B cell (primary cell): ENCODE measurements around the gene AXIN2. TPM values are rescaled to one million over a fixed set of nuclear protein-coding genes. Genes with fewer than 3 reads are reported as not detected.

Experiments
- ATAC-seq: fragments of 200-7000 bp; cut with Tn5 transposase; one replicate; pipeline ENCODE4 v1.10.0; 2021; ENCODE audit warnings: low read depth, mild to moderate bottlenecking, moderate number of reproducible peaks, moderate library complexity
- CTCF ChIA-PET: fragments of 350-600 bp; sonication (Branson Sonifier 250); formaldehyde crosslinking; loops from one replicate; lab custom pipeline; 2021; ENCODE audit warnings: antibody characterized with exemption, inconsistent platforms; lab: Charles Lee
- POLR2A ChIA-PET: fragments of 350-600 bp; sonication (Branson Sonifier 250); formaldehyde crosslinking; loops from one replicate; lab custom pipeline; 2021; ENCODE audit warnings: antibody characterized with exemption; lab: Charles Lee
- DNase-seq: peaks from one replicate; pipeline ENCODE4 v3.0.0; 2013
- H2AFZ ChIP-seq: 2 replicates; pipeline ENCODE4 v1.6.1; 2012; ENCODE audit warnings: mild to moderate bottlenecking, low read depth, low read length; ENCODE audit not compliant: insufficient read depth, poor library complexity, severe bottlenecking
- H3K27ac ChIP-seq, 2 donors: 1 replicate in 1 of 2; 2 replicates in 1 of 2; pipeline ENCODE4 v1.5.1; 2012 to 2013; ENCODE audit warnings: low read length in 2 of 2, mild to moderate bottlenecking in 2 of 2, moderate library complexity in 1 of 2
- H3K27me3 ChIP-seq, 4 experiments: fragments of 200-600 bp in 1 of 4; sonication (generic) in 1 of 4; replicated peaks in 1 of 4; 1 replicate in 2 of 4; 2 replicates in 2 of 4; pipeline versions ENCODE4 v1.6.1 to v1.7.0; 2013 to 2016; ENCODE audit warnings: low read length in 3 of 4, mild to moderate bottlenecking in 2 of 4, mixed read lengths in 1 of 4, moderate library complexity in 1 of 4; ENCODE audit not compliant: insufficient read depth in 4 of 4, control insufficient read depth in 3 of 4; ENCODE audit errors: control extremely low read depth in 1 of 4
- H3K36me3 ChIP-seq, 2 experiments: replicated peaks in 1 of 2; 1 replicate in 1 of 2; 2 replicates in 1 of 2; pipeline versions ENCODE4 v1.6.1 to v1.7.1; 2013; ENCODE audit warnings: low read length in 1 of 2; ENCODE audit not compliant: insufficient read depth in 2 of 2, control insufficient read depth in 1 of 2; ENCODE audit errors: control extremely low read depth in 1 of 2, extremely low read depth in 1 of 2
- H3K4me1 ChIP-seq, 2 donors: fragments of 200-600 bp in 1 of 2; sonication (generic) in 1 of 2; 1 replicate in 1 of 2; 2 replicates in 1 of 2; pipeline versions ENCODE4 v1.5.1 to v1.6.1; 2013 to 2017; ENCODE audit warnings: low read length in 2 of 2; ENCODE audit not compliant: control insufficient read depth in 2 of 2, insufficient read depth in 2 of 2
- H3K4me2 ChIP-seq: replicated peaks from 2 replicates; pipeline ENCODE3; 2012; ENCODE audit warnings: mild to moderate bottlenecking, low read depth, low read length; ENCODE audit not compliant: poor library complexity, severe bottlenecking
- H3K4me3 ChIP-seq, 5 experiments: fragments of 200-600 bp in 1 of 5; sonication (generic) in 1 of 5; 1 replicate in 3 of 5; 2 replicates in 2 of 5; pipeline versions ENCODE4 v1.5.1 to v1.7.0; 2011 to 2016; ENCODE audit warnings: low read length in 4 of 5, mild to moderate bottlenecking in 4 of 5, low read depth in 2 of 5, control low read depth in 1 of 5, moderate library complexity in 1 of 5; ENCODE audit not compliant: insufficient read depth in 1 of 5; ENCODE audit errors: control extremely low read depth in 1 of 5, extremely low read depth in 1 of 5
- H3K79me2 ChIP-seq: fragments of 200-600 bp; sonication (generic); one replicate; pipeline ENCODE4 v1.6.0; 2016; ENCODE audit warnings: low read length; ENCODE audit not compliant: control insufficient read depth, insufficient read depth
- H3K9ac ChIP-seq: fragments of 200-600 bp; sonication (generic); 2 replicates; pipeline ENCODE4 v1.6.1; 2017; ENCODE audit warnings: mild to moderate bottlenecking, low read length, moderate library complexity
- H3K9me3 ChIP-seq, 3 donors: one replicate each; pipeline versions ENCODE4 v1.6.1 to v1.7.1; 2013; ENCODE audit warnings: low read length in 2 of 3; ENCODE audit not compliant: control insufficient read depth in 2 of 3, insufficient read depth in 1 of 3; ENCODE audit errors: control extremely low read depth in 1 of 3
- H4K20me1 ChIP-seq: 2 replicates; pipeline ENCODE4 v1.6.0; 2012; ENCODE audit warnings: mild to moderate bottlenecking, low read length; ENCODE audit not compliant: insufficient read depth, control insufficient read depth, poor library complexity, severe bottlenecking
- H3K27ac Mint-ChIP-seq: one replicate; pipeline ENCODE4 v1.8.0; 2021; ENCODE audit warnings: mixed read lengths
- H3K27me3 Mint-ChIP-seq: one replicate; pipeline ENCODE4 v1.8.0; 2021; ENCODE audit warnings: mixed read lengths
- H3K4me1 Mint-ChIP-seq: one replicate; pipeline ENCODE4 v1.8.0; 2021; ENCODE audit warnings: mixed read lengths
- H3K4me3 Mint-ChIP-seq: one replicate; pipeline ENCODE4 v1.8.0; 2021; ENCODE audit warnings: mixed read lengths
- H3K9me3 Mint-ChIP-seq: one replicate; pipeline ENCODE4 v1.8.0; 2022; ENCODE audit warnings: mixed read lengths; ENCODE audit not compliant: insufficient read depth
- CTCF ChIP-seq: fragments of 200-600 bp; IDR thresholded peaks from one replicate; pipeline ENCODE4 v1.8.0; 2022; ENCODE audit warnings: antibody characterized with exemption, mild to moderate bottlenecking
- EZH2 ChIP-seq: IDR thresholded peaks from 2 replicates; pipeline ENCODE4 v1.6.1; 2012; ENCODE audit warnings: borderline replicate concordance, low read depth, mild to moderate bottlenecking, moderate library complexity, low read length; ENCODE audit not compliant: insufficient read depth, poor library complexity, severe bottlenecking
- WGBS: methylation state at CpG from one replicate; pipeline ENCODE4 v1.1.5; 2013; ENCODE audit warnings: missing lambda C conversion rate; ENCODE audit not compliant: insufficient coverage; 5-methylcytosine and 5-hydroxymethylcytosine counted together
- intact Hi-C: fragments of 100-400 bp; cut with micrococcal nuclease; formaldehyde crosslinking; loops from one replicate; pipeline ENCODE4 v1.10.0; 2022
- polyA plus RNA-seq: library from polyadenylated mRNA; depleted of rRNA; stranded (reverse); fragments of >200 nt; gene quantifications from 2 replicates; pipeline ENCODE4 v1.2.3, GENCODE V29; 2012
- total RNA-seq, 2 donors: library from RNA; stranded (reverse); fragments of 120-200 nt in 1 of 2; gene quantifications; 1 replicate in 1 of 2; 2 replicates in 1 of 2; pipeline versions ENCODE4 v1.2.3 to v1.2.4, GENCODE V29; 2013 to 2022

AXIN2 gene
- total and polyA plus RNA-seq, 2 donors (not counting 1 experiment from before 2014, with no cell fraction given), result 0.16 to 1.2 TPM

GRCh38 chr17:65573282-65573602, 11.8 kb upstream of the AXIN2 start:
- TF ChIP-seq CTCF, result no peak
- TF ChIP-seq EZH2, result no peak
- no peak overlapping the region for H3K9ac ChIP-seq
- peaks cover 24% of the 10 kb centered on the region for H3K27me3 Mint-ChIP-seq
- H3K79me2 ChIP-seq, result no peaks in the 10 kb centered on the region
- no peak for DNase-seq
- no peaks in the 10 kb centered on the region for H3K36me3 ChIP-seq
- no peak for ATAC-seq
- H4K20me1 ChIP-seq, result no peaks in the 10 kb centered on the region
- no peak overlapping the region for H3K27ac ChIP-seq
- POLR2A ChIA-PET, result no interaction called here
- no peak overlapping the region for H3K4me2 ChIP-seq
- intact Hi-C loops, result no loop called here
- peaks cover 9% of the 10 kb centered on the region for H3K4me1 Mint-ChIP-seq
- H3K9me3 Mint-ChIP-seq, result no peaks in the 10 kb centered on the region
- CTCF ChIA-PET, result no interaction called here
- H3K9me3 ChIP-seq, result peaks cover 0 to 11% (median 0%) of the 10 kb centered on the region in 3 donors
- WGBS, result 68% methylated on average over 5 of the region's 5 CpGs
- H3K4me3 ChIP-seq, result no peak overlapping the region
- peaks cover 0 to 7% (median 2%) of the 10 kb centered on the region in 4 experiments for H3K27me3 ChIP-seq
- H3K27ac Mint-ChIP-seq, result no peak overlapping the region
- H2AFZ ChIP-seq, result no peak overlapping the region
- H3K4me3 Mint-ChIP-seq, result no peak overlapping the region
- H3K4me1 ChIP-seq, result peaks cover 6 to 14% of the 10 kb centered on the region in 2 donors

GRCh38 chr17:65572581-65573281, 11.3 kb upstream of the AXIN2 start:
- TF ChIP-seq CTCF, result no peak
- TF ChIP-seq EZH2, result no peak
- H2AFZ ChIP-seq, result no peak overlapping the region
- H3K79me2 ChIP-seq, result no peaks in the 10 kb centered on the region
- H3K27me3 ChIP-seq, result peaks cover 0 to 7% (median 2%) of the 10 kb centered on the region in 4 experiments
- H3K27ac Mint-ChIP-seq, result no peak overlapping the region
- CTCF ChIA-PET, result no interaction called here
- no peaks in the 10 kb centered on the region for H3K36me3 ChIP-seq
- intact Hi-C loops, result no loop called here
- no peak overlapping the region for H3K9ac ChIP-seq
- POLR2A ChIA-PET, result no interaction called here
- H3K4me1 Mint-ChIP-seq, result peaks cover 11% of the 10 kb centered on the region
- peaks cover 27% of the 10 kb centered on the region for H3K27me3 Mint-ChIP-seq
- peaks cover 0 to 11% (median 0%) of the 10 kb centered on the region in 3 donors for H3K9me3 ChIP-seq
- DNase-seq (no peak), ATAC-seq (no peak)
- peaks cover 6 to 16% of the 10 kb centered on the region in 2 donors for H3K4me1 ChIP-seq
- no peaks in the 10 kb centered on the region for H3K9me3 Mint-ChIP-seq
- no peak overlapping the region for H3K4me2 ChIP-seq
- 68% methylated on average over 14 of the region's 14 CpGs for WGBS
- no peak overlapping the region for H3K4me3 ChIP-seq
- no peaks in the 10 kb centered on the region for H4K20me1 ChIP-seq
- H3K4me3 Mint-ChIP-seq, result no peak overlapping the region
- H3K27ac ChIP-seq, result no peak overlapping the region
